ENCODE data around the gene UGT1A6. TPM values are rescaled to one million over a fixed set of nuclear protein-coding genes. Genes with fewer than 3 reads are reported as not detected.

UGT1A6 gene
- total RNA-seq, 1 donor from 2014 or later, result 0.13 TPM

DNA sequence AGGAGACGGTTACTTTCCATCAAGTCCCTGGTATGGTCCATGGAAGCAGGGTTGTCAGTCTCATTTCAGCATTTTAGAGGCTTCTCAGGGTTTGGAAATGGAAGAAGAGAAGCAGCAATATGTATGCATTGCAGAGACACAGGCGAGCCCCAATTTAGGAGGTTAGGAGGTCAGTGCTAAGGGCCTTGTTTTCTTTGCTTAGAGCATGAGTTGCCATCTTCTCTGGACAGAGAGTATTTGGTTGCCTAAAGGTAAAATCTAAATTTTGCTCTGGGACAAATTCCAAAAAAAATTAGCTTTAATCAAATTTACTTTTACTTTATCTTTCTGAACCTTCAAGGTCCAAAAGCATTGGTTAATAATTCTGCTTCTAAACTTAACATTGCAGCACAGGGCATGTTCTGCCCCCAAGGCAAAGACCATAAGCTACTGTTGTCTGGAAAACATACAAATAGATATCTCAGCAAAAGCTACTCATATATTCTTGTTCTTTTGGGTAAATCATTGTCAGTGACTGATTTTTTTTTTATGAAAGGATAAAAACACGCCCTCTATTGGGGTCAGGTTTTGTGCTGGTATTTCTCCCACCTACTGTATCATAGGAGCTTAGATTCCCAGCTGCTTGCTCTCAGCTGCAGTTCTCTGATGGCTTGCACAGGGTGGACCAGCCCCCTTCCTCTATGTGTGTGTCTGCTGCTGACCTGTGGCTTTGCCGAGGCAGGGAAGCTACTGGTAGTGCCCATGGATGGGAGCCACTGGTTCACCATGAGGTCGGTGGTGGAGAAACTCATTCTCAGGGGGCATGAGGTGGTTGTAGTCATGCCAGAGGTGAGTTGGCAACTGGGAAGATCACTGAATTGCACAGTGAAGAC lies 21.2 kb upstream of the UGT1A6 start, which contains the start of gene UGT1A9:
TSS of gene UGT1A9 (plus strand) at position 609 of the 872 bp plus-strand sequence. CDS start at position 646, 37 bp downstream.
- DNase-seq (ENCODE audit: low read depth), result no peak
- H3K27me3 ChIP-seq (ENCODE audit: control insufficient read depth, insufficient read depth, low read length), result no peaks in the 10 kb centered on the region
- H3K4me3 ChIP-seq (ENCODE audit: low read depth, low read length), result no peak within 1 kb of the TSS
- no peaks in the 10 kb centered on the region for H3K36me3 ChIP-seq (ENCODE audit: control insufficient read depth, insufficient read depth, low read length)
- TF ChIP-seq, protein P1, sequence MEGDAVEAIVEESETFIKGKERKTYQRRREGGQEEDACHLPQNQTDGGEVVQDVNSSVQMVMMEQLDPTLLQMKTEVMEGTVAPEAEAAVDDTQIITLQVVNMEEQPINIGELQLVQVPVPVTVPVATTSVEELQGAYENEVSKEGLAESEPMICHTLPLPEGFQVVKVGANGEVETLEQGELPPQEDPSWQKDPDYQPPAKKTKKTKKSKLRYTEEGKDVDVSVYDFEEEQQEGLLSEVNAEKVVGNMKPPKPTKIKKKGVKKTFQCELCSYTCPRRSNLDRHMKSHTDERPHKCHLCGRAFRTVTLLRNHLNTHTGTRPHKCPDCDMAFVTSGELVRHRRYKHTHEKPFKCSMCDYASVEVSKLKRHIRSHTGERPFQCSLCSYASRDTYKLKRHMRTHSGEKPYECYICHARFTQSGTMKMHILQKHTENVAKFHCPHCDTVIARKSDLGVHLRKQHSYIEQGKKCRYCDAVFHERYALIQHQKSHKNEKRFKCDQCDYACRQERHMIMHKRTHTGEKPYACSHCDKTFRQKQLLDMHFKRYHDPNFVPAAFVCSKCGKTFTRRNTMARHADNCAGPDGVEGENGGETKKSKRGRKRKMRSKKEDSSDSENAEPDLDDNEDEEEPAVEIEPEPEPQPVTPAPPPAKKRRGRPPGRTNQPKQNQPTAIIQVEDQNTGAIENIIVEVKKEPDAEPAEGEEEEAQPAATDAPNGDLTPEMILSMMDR (IDR thresholded peaks at IDR 0.05; ENCODE audit: insufficient read depth, low read length, poor library complexity, severe bottlenecking), result no peak

DNA sequence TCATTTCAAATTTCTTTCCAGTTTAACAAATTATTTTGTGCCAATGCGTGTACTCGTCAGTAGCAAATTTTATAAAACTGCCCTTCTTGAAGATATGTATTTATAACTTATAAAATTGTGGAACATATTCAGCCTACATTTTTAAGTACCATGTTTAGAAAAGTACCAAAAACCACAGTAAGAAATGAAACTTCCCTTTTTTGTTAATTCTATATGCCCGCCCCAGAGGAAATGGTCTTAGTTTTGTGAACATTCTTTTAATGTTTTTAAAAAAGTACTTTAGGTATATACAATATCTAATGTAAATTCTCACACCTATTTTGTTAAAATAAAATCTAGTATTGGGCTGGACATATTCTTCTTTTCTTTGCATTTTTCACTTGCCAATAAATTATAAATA lies 19.8 kb upstream of the UGT1A6 start:
- TF ChIP-seq, protein P1 (IDR thresholded peaks at IDR 0.05; ENCODE audit: insufficient read depth, low read length, poor library complexity, severe bottlenecking), result no peak

DNA sequence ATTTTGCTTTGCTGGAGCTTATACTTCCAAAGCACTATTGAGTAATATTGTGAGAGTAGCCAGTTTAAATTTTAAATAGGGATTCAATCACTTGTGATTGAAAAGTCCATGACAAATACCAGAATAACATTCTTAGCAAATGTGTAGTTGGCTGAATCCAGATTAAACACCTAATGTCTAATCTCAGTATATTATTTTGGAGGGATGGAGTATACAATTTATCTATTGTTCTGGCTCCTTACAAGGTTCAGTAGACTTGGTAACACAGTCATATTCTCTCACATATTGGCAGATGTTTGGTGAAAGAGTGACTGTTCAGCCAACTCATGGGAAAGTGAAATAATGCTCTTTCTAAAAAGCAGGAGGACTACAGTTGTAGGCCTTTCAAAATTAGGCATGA lies 18.8 kb upstream of the UGT1A6 start:
- TF ChIP-seq, protein P1 (IDR thresholded peaks at IDR 0.05; ENCODE audit: insufficient read depth, low read length, poor library complexity, severe bottlenecking), result no peak
- Histone ChIP-seq H3K36me3 (ENCODE audit: control insufficient read depth, insufficient read depth, low read length) (no peaks in the 10 kb centered on the region), H3K4me3 (ENCODE audit: low read depth, low read length) (no peak overlapping the region), H3K27me3 (ENCODE audit: control insufficient read depth, insufficient read depth, low read length) (no peaks in the 10 kb centered on the region)
- no peak for DNase-seq (ENCODE audit: low read depth)

More for the DNA sequence above, 19.8 kb upstream of the UGT1A6 start:
- Histone ChIP-seq H3K4me3 (ENCODE audit: low read depth, low read length) (no peak overlapping the region), H3K27me3 (ENCODE audit: control insufficient read depth, insufficient read depth, low read length) (no peaks in the 10 kb centered on the region), H3K36me3 (ENCODE audit: control insufficient read depth, insufficient read depth, low read length) (no peaks in the 10 kb centered on the region)
- no peak for DNase-seq (ENCODE audit: low read depth)

DNA sequence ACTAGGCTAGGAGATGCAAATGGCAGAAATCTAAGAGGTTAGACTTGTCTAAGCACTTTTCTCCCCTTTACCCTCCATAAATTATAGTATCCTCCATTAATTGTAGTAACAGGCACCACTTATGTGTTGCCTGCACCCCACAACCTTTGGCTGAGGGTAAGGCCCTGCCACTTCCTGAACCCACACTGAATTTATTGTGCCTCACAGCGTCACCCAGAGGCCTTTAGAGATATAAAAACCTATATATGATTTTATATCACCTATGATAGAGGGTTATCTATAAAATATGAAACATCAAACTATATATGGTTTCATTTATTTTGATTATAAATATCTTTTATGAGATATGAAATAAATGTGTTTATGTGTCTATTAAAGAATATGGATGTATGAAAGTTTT lies 18.4 kb upstream of the UGT1A6 start:
- H3K4me3 ChIP-seq (ENCODE audit: low read depth, low read length), result no peak overlapping the region
- TF ChIP-seq, protein P1 (IDR thresholded peaks at IDR 0.05; ENCODE audit: insufficient read depth, low read length, poor library complexity, severe bottlenecking), result no peak

GRCh38 chr2:233674995-233675394 lies 17.7 kb upstream of the UGT1A6 start:
- DNase-seq (ENCODE audit: low read depth), result no peak
- TF ChIP-seq, protein P1 (IDR thresholded peaks at IDR 0.05; ENCODE audit: insufficient read depth, low read length, poor library complexity, severe bottlenecking), result no peak
- no peaks in the 10 kb centered on the region for H3K27me3 ChIP-seq (ENCODE audit: control insufficient read depth, insufficient read depth, low read length)
- no peak overlapping the region for H3K4me3 ChIP-seq (ENCODE audit: low read depth, low read length)
- no peaks in the 10 kb centered on the region for H3K36me3 ChIP-seq (ENCODE audit: control insufficient read depth, insufficient read depth, low read length)

More for the DNA sequence above, 18.4 kb upstream of the UGT1A6 start:
- no peak for DNase-seq (ENCODE audit: low read depth)
- H3K27me3 ChIP-seq (ENCODE audit: control insufficient read depth, insufficient read depth, low read length), result no peaks in the 10 kb centered on the region
- H3K36me3 ChIP-seq (ENCODE audit: control insufficient read depth, insufficient read depth, low read length), result no peaks in the 10 kb centered on the region
